NCI-H187 (cell line): ENCODE measurements around the gene ARL6IP6.
"Not testable (repeated sequence)": the region's sequence is repeated elsewhere in the genome, so short reads cannot be mapped to it uniquely, and the experiment has no call there.

Source experiments
- DNase-seq, 2 experiments: peaks; one replicate each; lab custom pipeline; 2025; lab: John Stamatoyannopoulos, UW

Gene ARL6IP6

GRCh38 chr2:152722639-152723038 is 4.2 kb downstream of the ARL6IP6 start:
- DNase-seq = not testable (repeated sequence)

- no peak for DNase-seq
Observed at GRCh38 chr2:152723918-152724317, 5.5 kb downstream of the ARL6IP6 start.

- DNase-seq = no peak
Observed at GRCh38 chr2:152729844-152730243, 11.4 kb downstream of the ARL6IP6 start.

- no peak for DNase-seq
Observed at GRCh38 chr2:152730591-152731333, 12.3 kb downstream of the ARL6IP6 start.

GRCh38 chr2:152737509-152737908 is 19.1 kb downstream of the ARL6IP6 start:
- DNase-seq = not testable (repeated sequence)

GRCh38 chr2:152738438-152738837 is 20.0 kb downstream of the ARL6IP6 start:
- no peak for DNase-seq

- DNase-seq = not testable (repeated sequence)
Observed at GRCh38 chr2:152739705-152740104, 21.3 kb downstream of the ARL6IP6 start.

GRCh38 chr2:152740743-152741328 is 22.4 kb downstream of the ARL6IP6 start:
- DNase-seq = no peak

- DNase-seq = no peak
Observed at GRCh38 chr2:152743002-152743401, 24.6 kb downstream of the ARL6IP6 start.

- DNase-seq = not testable (repeated sequence)
Observed at GRCh38 chr2:152747751-152748150, 29.3 kb downstream of the ARL6IP6 start.

- DNase-seq = no peak
Observed at GRCh38 chr2:152755029-152755428, 36.6 kb downstream of the ARL6IP6 start.

- DNase-seq = no peak
Observed at GRCh38 chr2:152759290-152760072, 41.1 kb downstream of the ARL6IP6 start.

- no peak for DNase-seq
Observed at GRCh38 chr2:152761214-152761613, 42.8 kb downstream of the ARL6IP6 start.

GRCh38 chr2:152762202-152762601 is 43.8 kb downstream of the ARL6IP6 start:
- DNase-seq = no peak

- not testable (repeated sequence) for DNase-seq
Observed at GRCh38 chr2:152763208-152763607, 44.8 kb downstream of the ARL6IP6 start.

GRCh38 chr2:152763651-152764050 is 45.2 kb downstream of the ARL6IP6 start:
- no peak for DNase-seq

GRCh38 chr2:152766928-152767327 is 48.5 kb downstream of the ARL6IP6 start:
- no peak for DNase-seq

- DNase-seq = no peak
Observed at GRCh38 chr2:152781175-152781574, 62.8 kb downstream of the ARL6IP6 start.

- DNase-seq = no peak
Observed at GRCh38 chr2:152782171-152782570, 63.8 kb downstream of the ARL6IP6 start.

- DNase-seq = no peak
Observed at GRCh38 chr2:152790883-152791282, 72.5 kb downstream of the ARL6IP6 start.

GRCh38 chr2:152791979-152792378 is 73.6 kb downstream of the ARL6IP6 start:
- no peak for DNase-seq

- DNase-seq = no peak
Observed at GRCh38 chr2:152792974-152793373, 74.6 kb downstream of the ARL6IP6 start.

- DNase-seq = no peak
Observed at GRCh38 chr2:152796941-152797340, 78.5 kb downstream of the ARL6IP6 start.
